H1 (cell line): ENCODE results near the gene LDLRAD4.

Experiments
- ATF2 ChIP-seq: IDR thresholded peaks from 2 replicates; pipeline ENCODE4 v1.6.1; 2012; ENCODE audit warnings: low read length, inconsistent platforms
- CTCF ChIP-seq, 3 experiments: IDR thresholded peaks; 1 replicate in 2 of 3; 2 replicates in 1 of 3; pipeline versions ENCODE4 v1.5.1 to v1.6.1; 2011; ENCODE audit warnings: low read length in 3 of 3, mild to moderate bottlenecking in 3 of 3, inconsistent platforms in 2 of 3, low read depth in 1 of 3, moderate library complexity in 1 of 3; ENCODE audit not compliant: insufficient read depth in 1 of 3; ENCODE audit errors: control extremely low read depth in 1 of 3
- EZH2 ChIP-seq: fragments of 200-600 bp; sonication (generic); IDR thresholded peaks from 2 replicates; pipeline ENCODE4 v1.7.1; 2012; ENCODE audit warnings: low read depth, mild to moderate bottlenecking, moderate library complexity, low read length, inconsistent platforms; ENCODE audit not compliant: severe bottlenecking
- GABPA ChIP-seq: IDR thresholded peaks from 2 replicates; pipeline ENCODE4 v1.6.1; 2011; ENCODE audit warnings: mild to moderate bottlenecking, low read length, moderate library complexity, borderline replicate concordance; ENCODE audit not compliant: insufficient read depth
- JUND ChIP-seq: IDR thresholded peaks from 2 replicates; pipeline ENCODE4 v1.6.1; 2011; ENCODE audit warnings: mild to moderate bottlenecking, improper control_type of control experiment, low read length
- NRF1 ChIP-seq: IDR thresholded peaks from 2 replicates; pipeline ENCODE4 v1.6.1; 2011; ENCODE audit warnings: mild to moderate bottlenecking, low read depth, low read length, improper control_type of control experiment
- POLR2A ChIP-seq, 2 experiments: IDR thresholded peaks; 1 replicate in 1 of 2; 2 replicates in 1 of 2; pipeline ENCODE4 v1.6.1; 2011; ENCODE audit warnings: low read depth in 2 of 2, low read length in 2 of 2, mild to moderate bottlenecking in 2 of 2; ENCODE audit errors: control extremely low read depth in 1 of 2
- SIN3A ChIP-seq, 2 experiments: IDR thresholded peaks in 1 of 2; conservative IDR thresholded peaks in 1 of 2; 2 replicates each; pipeline ENCODE4 v1.6.1; 2011 to 2012; ENCODE audit warnings: low read length in 2 of 2, improper control_type of control experiment in 1 of 2, low read depth in 1 of 2, mild to moderate bottlenecking in 1 of 2
- SIX5 ChIP-seq: IDR thresholded peaks from 2 replicates; pipeline ENCODE4 v1.6.1; 2011; ENCODE audit warnings: mild to moderate bottlenecking, low read depth, low read length
- SP1 ChIP-seq: IDR thresholded peaks from 2 replicates; pipeline ENCODE4 v1.6.1; 2011; ENCODE audit warnings: low read depth, low read length
- TEAD4 ChIP-seq: IDR thresholded peaks from 2 replicates; pipeline ENCODE4 v1.6.1; 2012; ENCODE audit warnings: low read depth, low read length, inconsistent platforms, mixed read lengths
- YY1 ChIP-seq: IDR thresholded peaks from 2 replicates; pipeline ENCODE4 v1.6.1; 2011; ENCODE audit warnings: low read depth, mild to moderate bottlenecking, low read length

- TF ChIP-seq SIX5 = no peak
- no peak for TF ChIP-seq YY1
- no peak for TF ChIP-seq POLR2A (IDR thresholded peaks at IDR 0.05; ENCODE audit: control extremely low read depth in 1 of 2, low read depth in 2 of 2, low read length in 2 of 2)
- TF ChIP-seq SP1 = no peak
- no peak for TF ChIP-seq CTCF (IDR thresholded peaks at IDR 0.05; ENCODE audit: control extremely low read depth in 1 of 3, insufficient read depth in 1 of 3, low read depth in 1 of 3, low read length in 3 of 3)
- TF ChIP-seq ATF2 = no peak
- TF ChIP-seq GABPA = no peak
- TF ChIP-seq SIN3A (conservative IDR thresholded peaks at IDR 0.05 in 1 of 2, IDR thresholded peaks at IDR 0.05 in 1 of 2; ENCODE audit: low read depth in 1 of 2, low read length in 2 of 2) = no peak
- TF ChIP-seq EZH2 = no peak
- TF ChIP-seq TEAD4 = no peak
- no peak for TF ChIP-seq NRF1
- TF ChIP-seq JUND = no peak
Measured at GRCh38 chr18:13647761-13648160, 429.2 kb downstream of the LDLRAD4 start.
